Activated CD8-positive, alpha-beta T cell treated with anti-CD3 and anti-CD28 coated beads, Interleukin-2, amount 10 ng/mL, durations not matched to agents 7 days and 5 days (primary cell): ENCODE results near the gene PGBD5. TPM values are rescaled to one million over a fixed set of nuclear protein-coding genes. Genes with fewer than 3 reads are reported as not detected.
"Not testable (repeated sequence)": the region's sequence is repeated elsewhere in the genome, so short reads cannot be mapped to it uniquely, and the experiment has no call there.

Source experiments
- ATAC-seq: fragments of 150-1000 bp; cut with Tn5 transposase; one replicate; pipeline ENCODE4 v1.10.0; 2021; ENCODE audit warnings: moderate library complexity
- CTCF ChIA-PET: fragments of 350-600 bp; sonication (Branson Sonifier 250); formaldehyde crosslinking; loops from one replicate; lab custom pipeline; 2021; ENCODE audit warnings: antibody characterized with exemption; lab: Charles Lee
- POLR2A ChIA-PET: fragments of 350-600 bp; sonication (Branson Sonifier 250); formaldehyde crosslinking; loops from one replicate; lab custom pipeline; 2021; ENCODE audit warnings: antibody characterized with exemption; lab: Charles Lee
- DNase-seq: peaks from one replicate; pipeline ENCODE4 v3.0.0-alpha.2; 2020
- H3K27ac Mint-ChIP-seq: one replicate; pipeline ENCODE4 v1.8.0; 2021; ENCODE audit warnings: mild to moderate bottlenecking, mixed read lengths
- H3K27me3 Mint-ChIP-seq: one replicate; pipeline ENCODE4 v1.8.0; 2021; ENCODE audit warnings: low read depth, mixed read lengths
- H3K36me3 Mint-ChIP-seq: one replicate; pipeline ENCODE4 v1.8.0; 2021; ENCODE audit warnings: low read depth, mixed read lengths
- H3K4me1 Mint-ChIP-seq: one replicate; pipeline ENCODE4 v1.8.0; 2021; ENCODE audit warnings: low read depth, mixed read lengths
- H3K4me3 Mint-ChIP-seq: one replicate; pipeline ENCODE4 v1.8.0; 2021; ENCODE audit warnings: mild to moderate bottlenecking, mixed read lengths
- H3K9me3 Mint-ChIP-seq: one replicate; pipeline ENCODE4 v1.8.0; 2022; ENCODE audit warnings: mixed read lengths; ENCODE audit not compliant: insufficient read depth
- total RNA-seq, 2 experiments: library from RNA; stranded (reverse); gene quantifications; one replicate each; pipeline ENCODE4 v1.2.3, GENCODE V29; 2021

Gene PGBD5
- total RNA-seq, 2 experiments from 2014 or later = not detected

- DNase-seq (no peak), ATAC-seq (no peak)
- Mint-ChIP-seq H3K4me1 (peaks cover 28% of the 10 kb centered on the region), H3K36me3 (peaks cover 5% of the 10 kb centered on the region), H3K9me3 (no peaks in the 10 kb centered on the region), H3K4me3 (no peak overlapping the region), H3K27me3 (peaks cover 55% of the 10 kb centered on the region), H3K27ac (no peak overlapping the region)
- ChIA-PET CTCF (no interaction called here), POLR2A (no interaction called here)
Measured at GRCh38 chr1:230423951-230424350, 2.2 kb downstream of the PGBD5 start.

GRCh38 chr1:230423261-230423660 is 2.9 kb downstream of the PGBD5 start:
- no peak overlapping the region for H3K27ac Mint-ChIP-seq
- H3K27me3 Mint-ChIP-seq = peaks cover 54% of the 10 kb centered on the region
- CTCF ChIA-PET = no interaction called here
- H3K9me3 Mint-ChIP-seq = no peaks in the 10 kb centered on the region
- POLR2A ChIA-PET = no interaction called here
- ATAC-seq (no peak), DNase-seq (no peak)
- no peak overlapping the region for H3K4me3 Mint-ChIP-seq
- peaks cover 5% of the 10 kb centered on the region for H3K36me3 Mint-ChIP-seq
- peaks cover 28% of the 10 kb centered on the region for H3K4me1 Mint-ChIP-seq

GRCh38 chr1:230422221-230422981 is 3.7 kb downstream of the PGBD5 start:
- ChIA-PET POLR2A (no interaction called here), CTCF (no interaction called here)
- Mint-ChIP-seq H3K27ac (no peak overlapping the region), H3K27me3 (peaks cover 48% of the 10 kb centered on the region), H3K4me3 (no peak overlapping the region), H3K36me3 (peaks cover 5% of the 10 kb centered on the region), H3K4me1 (peaks cover 28% of the 10 kb centered on the region), H3K9me3 (no peaks in the 10 kb centered on the region)
- no peak for DNase-seq
- no peak for ATAC-seq

- no peaks in the 10 kb centered on the region for H3K36me3 Mint-ChIP-seq
Measured at GRCh38 chr1:230421481-230421880, 4.7 kb downstream of the PGBD5 start.

GRCh38 chr1:230420372-230420771 is 5.8 kb downstream of the PGBD5 start:
- POLR2A ChIA-PET, ATAC-seq, H3K4me3 Mint-ChIP-seq, DNase-seq, CTCF ChIA-PET, H3K9me3 Mint-ChIP-seq, H3K36me3 Mint-ChIP-seq, H3K27ac Mint-ChIP-seq: not testable (repeated sequence)
- H3K4me1 Mint-ChIP-seq = peaks cover 22% of the 10 kb centered on the region
- H3K27me3 Mint-ChIP-seq = peaks cover 41% of the 10 kb centered on the region

More at GRCh38 chr1:230421481-230421880, 4.7 kb downstream of the PGBD5 start:
- no peak overlapping the region for H3K27ac Mint-ChIP-seq
- no peak for ATAC-seq
- H3K27me3 Mint-ChIP-seq = peaks cover 41% of the 10 kb centered on the region
- DNase-seq = no peak
- H3K4me1 Mint-ChIP-seq = peaks cover 22% of the 10 kb centered on the region
- CTCF ChIA-PET = no interaction called here
- POLR2A ChIA-PET = no interaction called here
- H3K4me3 Mint-ChIP-seq = no peak overlapping the region
- H3K9me3 Mint-ChIP-seq = no peaks in the 10 kb centered on the region

- peaks cover 7% of the 10 kb centered on the region for H3K4me1 Mint-ChIP-seq
- no peak overlapping the region for H3K4me3 Mint-ChIP-seq
- no peaks in the 10 kb centered on the region for H3K36me3 Mint-ChIP-seq
- peaks cover 17% of the 10 kb centered on the region for H3K27me3 Mint-ChIP-seq
- DNase-seq (no peak), ATAC-seq (no peak)
- ChIA-PET POLR2A (no interaction called here), CTCF (no interaction called here)
- no peaks in the 10 kb centered on the region for H3K9me3 Mint-ChIP-seq
- no peak overlapping the region for H3K27ac Mint-ChIP-seq
Measured at GRCh38 chr1:230416430-230416829, 9.7 kb downstream of the PGBD5 start.

- ATAC-seq = no peak
- Mint-ChIP-seq H3K36me3 (no peaks in the 10 kb centered on the region), H3K9me3 (no peaks in the 10 kb centered on the region), H3K4me3 (no peak overlapping the region), H3K4me1 (no peaks in the 10 kb centered on the region), H3K27me3 (peaks cover 21% of the 10 kb centered on the region), H3K27ac (no peak overlapping the region)
- POLR2A ChIA-PET = no interaction called here
- CTCF ChIA-PET = no interaction called here
- no peak for DNase-seq
Measured at GRCh38 chr1:230415405-230416132, 10.6 kb downstream of the PGBD5 start.

- Mint-ChIP-seq H3K4me3 (no peak overlapping the region), H3K27me3 (peaks cover 20% of the 10 kb centered on the region), H3K9me3 (no peaks in the 10 kb centered on the region), H3K36me3 (no peaks in the 10 kb centered on the region), H3K27ac (no peak overlapping the region), H3K4me1 (no peaks in the 10 kb centered on the region)
- ChIA-PET CTCF (no interaction called here), POLR2A (no interaction called here)
- DNase-seq (no peak), ATAC-seq (no peak)
Measured at GRCh38 chr1:230414694-230415093, 11.4 kb downstream of the PGBD5 start.

- Mint-ChIP-seq H3K4me1 (no peaks in the 10 kb centered on the region), H3K4me3 (no peak overlapping the region), H3K9me3 (no peaks in the 10 kb centered on the region), H3K27ac (no peak overlapping the region), H3K27me3 (peaks cover 21% of the 10 kb centered on the region), H3K36me3 (no peaks in the 10 kb centered on the region)
- ChIA-PET POLR2A (no interaction called here), CTCF (no interaction called here)
- DNase-seq (no peak), ATAC-seq (no peak)
Measured at GRCh38 chr1:230414102-230414501, 12.0 kb downstream of the PGBD5 start.

- Mint-ChIP-seq H3K27me3 (peaks cover 20% of the 10 kb centered on the region), H3K4me1 (no peaks in the 10 kb centered on the region), H3K27ac (no peak overlapping the region), H3K9me3 (no peaks in the 10 kb centered on the region), H3K36me3 (no peaks in the 10 kb centered on the region), H3K4me3 (no peak overlapping the region)
- POLR2A ChIA-PET = no interaction called here
- CTCF ChIA-PET = no interaction called here
- ATAC-seq (no peak), DNase-seq (no peak)
Measured at GRCh38 chr1:230413061-230413460, 13.1 kb downstream of the PGBD5 start.

GRCh38 chr1:230408971-230409370 is 17.2 kb downstream of the PGBD5 start:
- ATAC-seq = no peak
- no peak for DNase-seq
- Mint-ChIP-seq H3K9me3 (no peaks in the 10 kb centered on the region), H3K4me1 (no peaks in the 10 kb centered on the region), H3K4me3 (no peak overlapping the region), H3K27me3 (peaks cover 18% of the 10 kb centered on the region), H3K27ac (no peak overlapping the region), H3K36me3 (no peaks in the 10 kb centered on the region)
- ChIA-PET POLR2A (no interaction called here), CTCF (no interaction called here)

- Mint-ChIP-seq H3K4me1 (no peaks in the 10 kb centered on the region), H3K9me3 (no peaks in the 10 kb centered on the region), H3K4me3 (no peak overlapping the region), H3K27me3 (peaks cover 16% of the 10 kb centered on the region), H3K27ac (no peak overlapping the region), H3K36me3 (no peaks in the 10 kb centered on the region)
- ChIA-PET POLR2A (interaction anchor here (0.8 kb wide), 1 partner anchor 511 kb away, joined by 3 read pairs; no protein-coding TSS in a partner anchor), CTCF (no interaction called here)
- DNase-seq = no peak
- no peak for ATAC-seq
Measured at GRCh38 chr1:230407351-230407750, 18.8 kb downstream of the PGBD5 start.
